Dendritic cell treated with granulocyte-macrophage colony-stimulating factor and Interleukin-4, amounts not matched to agents 40 ng/mL and 50 ng/mL, for 4 days (primary cell): ENCODE data around the gene USP6NL.

ENCODE experiments used
- H3K27ac Mint-ChIP-seq: one replicate; pipeline ENCODE4 v1.8.0; 2022; ENCODE audit warnings: mild to moderate bottlenecking, mixed read lengths
- H3K27me3 Mint-ChIP-seq: one replicate; pipeline ENCODE4 v1.8.0; 2022; ENCODE audit warnings: mild to moderate bottlenecking, mixed read lengths
- H3K36me3 Mint-ChIP-seq: one replicate; pipeline ENCODE4 v1.8.0; 2022; ENCODE audit warnings: low read depth, mixed read lengths
- H3K4me1 Mint-ChIP-seq: one replicate; pipeline ENCODE4 v1.8.0; 2022; ENCODE audit warnings: low read depth, mixed read lengths
- H3K4me3 Mint-ChIP-seq: one replicate; pipeline ENCODE4 v1.8.0; 2022; ENCODE audit warnings: mild to moderate bottlenecking, moderate library complexity, mixed read lengths
- H3K9me3 Mint-ChIP-seq: one replicate; pipeline ENCODE4 v1.8.0; 2022; ENCODE audit warnings: mixed read lengths
- intact Hi-C: fragments of 100-400 bp; cut with micrococcal nuclease; formaldehyde crosslinking; loops from one replicate; pipeline ENCODE4 v1.15.0; 2022

Gene USP6NL

GRCh38 chr10:11594589-11595394 lies 16.7 kb downstream of the USP6NL start:
- Mint-ChIP-seq H3K4me3 (peak overlapping the region; percentile 4), H3K36me3 (peaks cover 6% of the 10 kb centered on the region), H3K27me3 (no peaks in the 10 kb centered on the region), H3K9me3 (no peaks in the 10 kb centered on the region), H3K27ac (peak overlapping the region; percentile 63), H3K4me1 (peaks cover 20% of the 10 kb centered on the region)
- intact Hi-C loops = no loop called here

GRCh38 chr10:11593612-11594011 lies 17.8 kb downstream of the USP6NL start:
- H3K27ac Mint-ChIP-seq = no peak overlapping the region
- H3K4me3 Mint-ChIP-seq = no peak overlapping the region
- H3K9me3 Mint-ChIP-seq = no peaks in the 10 kb centered on the region
- peaks cover 20% of the 10 kb centered on the region for H3K4me1 Mint-ChIP-seq
- intact Hi-C loops = no loop called here
- no peaks in the 10 kb centered on the region for H3K27me3 Mint-ChIP-seq
- H3K36me3 Mint-ChIP-seq = peaks cover 6% of the 10 kb centered on the region

GRCh38 chr10:11589738-11590137 lies 21.7 kb downstream of the USP6NL start:
- Mint-ChIP-seq H3K9me3 (no peaks in the 10 kb centered on the region), H3K27ac (no peak overlapping the region), H3K4me1 (peaks cover 28% of the 10 kb centered on the region), H3K27me3 (no peaks in the 10 kb centered on the region), H3K4me3 (no peak overlapping the region), H3K36me3 (peaks cover 6% of the 10 kb centered on the region)
- intact Hi-C loops = no loop called here

- Mint-ChIP-seq H3K4me3 (no peak overlapping the region), H3K27ac (no peak overlapping the region)
- intact Hi-C loops = no loop called here
Measured at GRCh38 chr10:11588873-11589574, 22.4 kb downstream of the USP6NL start.

DNA sequence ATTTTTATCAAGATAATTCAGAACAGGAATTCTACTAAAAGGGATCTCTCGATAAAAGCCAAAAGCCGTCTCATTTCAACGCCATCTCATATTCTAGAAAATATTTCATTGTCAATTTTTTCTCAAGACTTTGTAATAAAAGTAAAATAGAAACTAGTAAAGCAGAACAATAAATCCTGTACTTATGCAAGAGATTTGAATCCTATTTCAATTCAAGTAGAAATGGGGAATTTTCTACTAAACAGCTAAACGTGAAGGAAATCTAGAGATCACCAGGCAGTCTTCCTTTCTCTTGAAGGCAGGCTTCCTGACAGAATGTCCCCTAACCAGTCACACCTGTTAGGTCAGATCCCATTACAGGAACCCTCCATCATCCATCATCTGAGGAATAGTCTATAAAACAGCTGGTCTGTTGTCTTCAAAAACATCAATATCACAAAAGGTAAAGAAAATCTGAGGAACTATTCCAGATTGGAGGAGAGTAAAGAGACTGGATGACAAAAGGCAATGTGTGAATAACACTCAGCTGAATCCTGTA lies 23.7 kb downstream of the USP6NL start:
- intact Hi-C loops = no loop called here
- no peaks in the 10 kb centered on the region for H3K27me3 Mint-ChIP-seq
- H3K4me3 Mint-ChIP-seq = no peak overlapping the region
- peaks cover 27% of the 10 kb centered on the region for H3K4me1 Mint-ChIP-seq
- H3K27ac Mint-ChIP-seq = peak overlapping the region; percentile 18
- no peaks in the 10 kb centered on the region for H3K9me3 Mint-ChIP-seq
- no peaks in the 10 kb centered on the region for H3K36me3 Mint-ChIP-seq

More at GRCh38 chr10:11588873-11589574, 22.4 kb downstream of the USP6NL start:
- Mint-ChIP-seq H3K27me3 (no peaks in the 10 kb centered on the region), H3K9me3 (no peaks in the 10 kb centered on the region), H3K4me1 (peaks cover 21% of the 10 kb centered on the region), H3K36me3 (no peaks in the 10 kb centered on the region)

DNA sequence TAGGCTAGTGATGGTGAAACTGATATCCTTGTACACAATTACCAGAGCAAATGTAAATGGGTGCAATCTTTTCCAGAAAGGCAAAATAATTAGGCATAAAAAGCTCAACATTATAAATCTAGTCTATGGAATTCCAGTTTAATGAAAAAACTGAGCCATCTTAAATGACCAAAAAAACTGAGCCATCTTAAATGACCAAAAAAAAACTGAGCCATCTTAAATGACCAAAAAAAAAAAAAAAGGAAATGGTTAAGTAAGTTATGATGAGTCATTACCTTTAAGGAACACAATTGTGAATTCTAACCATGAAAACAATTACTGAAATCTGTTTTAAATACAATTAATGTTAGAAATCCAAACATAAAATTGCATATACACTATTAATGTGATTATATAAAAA lies 25.3 kb downstream of the USP6NL start:
- Mint-ChIP-seq H3K27ac (no peak overlapping the region), H3K36me3 (no peaks in the 10 kb centered on the region), H3K4me1 (peaks cover 34% of the 10 kb centered on the region), H3K4me3 (no peak overlapping the region), H3K27me3 (no peaks in the 10 kb centered on the region), H3K9me3 (no peaks in the 10 kb centered on the region)
- intact Hi-C loops = no loop called here

GRCh38 chr10:11581213-11581612 lies 30.2 kb downstream of the USP6NL start:
- Mint-ChIP-seq H3K4me1 (peaks cover 31% of the 10 kb centered on the region), H3K4me3 (no peak overlapping the region), H3K27ac (no peak overlapping the region), H3K9me3 (no peaks in the 10 kb centered on the region), H3K27me3 (no peaks in the 10 kb centered on the region), H3K36me3 (no peaks in the 10 kb centered on the region)
- intact Hi-C loops = no loop called here

DNA sequence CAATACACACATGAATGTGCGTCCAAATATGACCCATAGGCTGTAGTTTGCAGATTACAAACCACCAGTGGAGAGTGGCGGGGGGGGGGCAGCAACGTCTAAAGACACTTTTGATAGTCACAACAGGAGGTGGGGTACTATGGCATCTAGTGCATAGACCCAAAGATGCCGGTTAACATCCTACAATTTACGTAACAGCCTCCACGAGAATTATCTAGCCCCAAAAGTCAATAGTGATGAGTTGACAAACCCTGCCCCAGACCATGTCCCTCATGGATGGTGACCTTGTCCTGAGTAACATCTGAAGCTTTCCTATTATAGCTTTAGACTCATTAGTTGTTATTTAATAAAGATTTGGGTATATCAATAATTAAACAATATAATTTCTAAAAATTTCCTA lies 31.6 kb downstream of the USP6NL start:
- intact Hi-C loops = no loop called here
- H3K4me1 Mint-ChIP-seq = peaks cover 35% of the 10 kb centered on the region
- H3K27me3 Mint-ChIP-seq = no peaks in the 10 kb centered on the region
- no peaks in the 10 kb centered on the region for H3K36me3 Mint-ChIP-seq
- H3K4me3 Mint-ChIP-seq = no peak overlapping the region
- H3K9me3 Mint-ChIP-seq = no peaks in the 10 kb centered on the region
- H3K27ac Mint-ChIP-seq = no peak overlapping the region

GRCh38 chr10:11578802-11579255 lies 32.6 kb downstream of the USP6NL start:
- peaks cover 43% of the 10 kb centered on the region for H3K4me1 Mint-ChIP-seq
- intact Hi-C loops = no loop called here

DNA sequence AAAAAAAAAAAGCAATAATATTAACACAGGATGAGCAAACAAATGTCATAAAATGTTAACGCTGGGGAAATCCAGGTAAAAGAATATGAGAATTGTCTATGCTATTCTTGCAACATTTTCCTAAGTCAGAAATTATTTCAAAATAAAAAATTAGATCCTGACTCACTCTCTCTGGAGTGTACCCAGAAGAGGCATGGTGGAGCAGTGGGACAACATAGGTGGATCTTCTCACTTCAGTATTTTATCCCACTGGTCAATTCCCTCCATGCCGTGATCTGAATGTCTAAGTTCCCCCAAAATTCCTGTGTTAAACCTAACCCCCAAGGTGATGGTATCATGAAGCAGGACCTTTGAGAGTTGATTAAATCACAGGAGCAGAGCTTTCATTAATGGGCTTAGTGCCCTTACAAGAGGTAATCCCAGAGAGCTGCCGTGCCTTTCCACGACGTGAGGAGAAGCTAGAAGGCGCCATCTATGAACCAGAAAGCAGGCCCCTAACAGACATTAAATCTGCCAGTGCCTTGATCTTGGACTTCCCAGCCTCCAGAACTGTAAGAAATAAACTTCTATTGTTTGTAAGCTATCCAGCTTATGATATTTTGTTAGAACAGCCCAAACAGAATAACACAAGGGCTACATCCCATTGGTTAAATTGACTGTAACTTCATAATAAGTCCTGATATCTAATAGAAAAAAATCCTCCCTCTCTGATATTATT lies 35.2 kb downstream of the USP6NL start:
- Mint-ChIP-seq H3K9me3 (no peaks in the 10 kb centered on the region), H3K27me3 (no peaks in the 10 kb centered on the region), H3K4me3 (no peak overlapping the region), H3K27ac (no peak overlapping the region), H3K36me3 (no peaks in the 10 kb centered on the region), H3K4me1 (peaks cover 37% of the 10 kb centered on the region)
- intact Hi-C loops = no loop called here

More at GRCh38 chr10:11578802-11579255, 32.6 kb downstream of the USP6NL start:
- H3K27me3 Mint-ChIP-seq = no peaks in the 10 kb centered on the region
- no peaks in the 10 kb centered on the region for H3K36me3 Mint-ChIP-seq
- no peaks in the 10 kb centered on the region for H3K9me3 Mint-ChIP-seq
- H3K27ac Mint-ChIP-seq = no peak overlapping the region
- H3K4me3 Mint-ChIP-seq = no peak overlapping the region

DNA sequence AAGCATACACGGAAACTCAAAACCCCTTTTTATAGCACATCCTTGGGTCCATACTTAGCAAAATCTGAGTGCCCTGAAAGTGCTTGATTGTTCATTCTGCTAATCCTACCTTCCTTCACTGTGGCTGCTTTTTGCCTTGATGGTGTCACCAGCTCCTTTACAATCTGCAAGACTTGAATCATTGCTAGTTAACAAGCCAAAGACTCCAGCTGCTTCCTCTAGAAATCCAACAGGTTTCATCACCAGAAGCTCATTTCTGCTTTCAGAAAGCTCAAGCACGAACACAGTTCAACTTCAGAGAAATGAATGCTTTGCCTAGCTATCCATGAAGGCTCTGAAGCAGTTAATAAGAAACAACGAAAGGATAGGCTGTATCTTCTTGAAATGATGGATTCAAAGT lies 38.0 kb downstream of the USP6NL start:
- Mint-ChIP-seq H3K27ac (peak overlapping the region; percentile 56), H3K4me3 (peak overlapping the region; percentile 43), H3K9me3 (no peaks in the 10 kb centered on the region), H3K27me3 (no peaks in the 10 kb centered on the region), H3K36me3 (no peaks in the 10 kb centered on the region), H3K4me1 (peaks cover 33% of the 10 kb centered on the region)
- intact Hi-C loops = no loop called here

DNA sequence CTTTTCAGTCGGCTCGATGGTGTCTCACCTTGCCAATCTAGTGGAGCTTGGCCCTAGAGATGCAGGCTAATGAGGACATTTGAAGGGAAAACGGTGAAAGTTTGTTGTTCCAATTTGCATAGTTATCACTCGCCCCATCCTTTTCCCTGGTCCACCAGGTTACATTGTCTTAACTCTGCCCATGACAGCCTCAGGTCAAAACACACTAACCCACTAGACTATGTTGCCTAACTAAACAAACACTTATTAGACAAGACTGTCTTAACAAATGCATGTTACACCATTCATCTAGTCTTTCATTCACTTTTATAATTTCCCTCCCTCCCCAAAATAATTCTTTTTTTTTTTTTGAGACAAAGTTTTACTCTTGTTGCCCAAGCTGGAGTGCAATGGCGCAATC lies 40.7 kb downstream of the USP6NL start:
- H3K27ac Mint-ChIP-seq = no peak overlapping the region
- peaks cover 41% of the 10 kb centered on the region for H3K4me1 Mint-ChIP-seq

GRCh38 chr10:11569471-11569870 lies 42.0 kb downstream of the USP6NL start:
- intact Hi-C loops = no loop called here
- H3K27me3 Mint-ChIP-seq = no peaks in the 10 kb centered on the region
- no peak overlapping the region for H3K4me3 Mint-ChIP-seq
- H3K4me1 Mint-ChIP-seq = peaks cover 28% of the 10 kb centered on the region
- peaks cover 6% of the 10 kb centered on the region for H3K36me3 Mint-ChIP-seq
- no peaks in the 10 kb centered on the region for H3K9me3 Mint-ChIP-seq
- no peak overlapping the region for H3K27ac Mint-ChIP-seq

More for the DNA sequence above, 40.7 kb downstream of the USP6NL start:
- no peak overlapping the region for H3K4me3 Mint-ChIP-seq
- intact Hi-C loops = no loop called here
- H3K36me3 Mint-ChIP-seq = no peaks in the 10 kb centered on the region
- no peaks in the 10 kb centered on the region for H3K27me3 Mint-ChIP-seq
- H3K9me3 Mint-ChIP-seq = no peaks in the 10 kb centered on the region

- Mint-ChIP-seq H3K4me1 (peaks cover 23% of the 10 kb centered on the region), H3K9me3 (no peaks in the 10 kb centered on the region), H3K27ac (no peak overlapping the region), H3K27me3 (no peaks in the 10 kb centered on the region), H3K36me3 (peaks cover 6% of the 10 kb centered on the region), H3K4me3 (no peak overlapping the region)
- intact Hi-C loops = no loop called here
Measured at GRCh38 chr10:11568578-11568977, 42.9 kb downstream of the USP6NL start.
